Measurements from ENCODE around the gene GPC3. TPM values are rescaled to one million over a fixed set of nuclear protein-coding genes. Genes with fewer than 3 reads are reported as not detected.

GPC3 gene
- total and polyA plus RNA-seq, 2 donors (not counting 3 experiments of a cell fraction or from before 2014, with no cell fraction given), result not detected

DNA sequence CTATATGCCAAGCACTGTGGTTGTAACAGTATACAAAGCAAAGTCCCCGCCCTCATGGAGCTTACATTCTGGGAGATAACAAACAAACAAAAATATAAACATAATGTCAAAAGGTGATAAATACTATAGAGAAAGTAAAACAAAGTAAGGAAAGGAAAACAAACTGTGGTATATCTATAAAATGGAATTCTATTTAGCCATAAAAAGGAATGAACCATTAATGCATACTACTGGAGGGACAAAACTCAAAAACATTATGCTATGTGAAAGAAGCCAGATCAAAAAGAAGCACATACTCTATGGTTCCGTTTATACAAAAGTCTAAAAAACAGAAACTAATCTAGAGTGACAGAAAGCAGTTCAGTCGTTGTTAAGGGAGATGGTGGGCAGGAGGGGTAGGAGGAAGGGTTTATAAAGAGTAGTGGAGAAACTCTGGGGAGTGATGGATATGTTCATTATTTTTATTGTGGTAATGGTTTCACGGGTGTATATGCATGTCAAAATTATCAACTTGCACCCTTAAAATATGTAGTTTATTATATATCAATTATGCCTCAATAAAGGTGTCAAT is 31.5 kb downstream of the GPC3 start:
- Histone ChIP-seq H3K9me3 (replicated peaks; ENCODE audit: control insufficient read depth, insufficient read depth, low read length) (no peaks in the 10 kb centered on the region), H3K36me3 (ENCODE audit: control insufficient read depth in 2 of 2, extremely low read depth in 1 of 2, insufficient read depth in 2 of 2, low read length in 2 of 2) (no peaks in the 10 kb centered on the region), H3K27ac (ENCODE audit: insufficient read depth, low read depth, low read length) (no peak overlapping the region), H3K4me2 (ENCODE audit: insufficient read depth, low read length) (no peak overlapping the region), H2AFZ (ENCODE audit: low read depth, low read length) (no peak overlapping the region), H3K9me1 (replicated peaks; ENCODE audit: control insufficient read depth, extremely low read depth, insufficient read depth, low read length) (no peaks in the 10 kb centered on the region), H3K4me1 (ENCODE audit: control insufficient read depth, extremely low read depth, insufficient read depth, low read length) (no peaks in the 10 kb centered on the region), H3K79me2 (ENCODE audit: control insufficient read depth, insufficient read depth, low read length) (no peaks in the 10 kb centered on the region), H3K27me3 (ENCODE audit: control insufficient read depth in 2 of 2, insufficient read depth in 2 of 2, low read length in 2 of 2) (no peaks in the 10 kb centered on the region), H4K20me1 (replicated peaks; ENCODE audit: control insufficient read depth, extremely low read depth, insufficient read depth, low read length) (no peaks in the 10 kb centered on the region), H3K4me3 (replicated peaks in 1 of 3; ENCODE audit: insufficient read depth in 1 of 3, low read depth in 1 of 3, low read length in 3 of 3) (no peak overlapping the region), H3K9ac (replicated peaks; ENCODE audit: extremely low read depth, insufficient read depth, low read length) (no peak overlapping the region)
- DNase-seq (ENCODE audit: low read depth, low spot score), result no peak
- FAIRE-seq, result no peak
- POLR2A ChIA-PET, result interaction anchor here (0.6 kb wide), 1 partner anchor 1103 kb away, joined by 3 read pairs; no protein-coding TSS in a partner anchor
- intact Hi-C loops (cut with micrococcal nuclease) (no loop called here), dilution Hi-C loops (cut with MboI; ENCODE audit: extremely low pct_ligation_motif_present, low sequenced_read_pairs) (no loop called here)
- no TSS peak for BruUV-seq (replicated peaks)
- CTCF ChIA-PET, result no interaction called here
- TF ChIP-seq POLR2AphosphoS5 (IDR thresholded peaks at IDR 0.05; ENCODE audit: insufficient read depth, low read depth, low read length) (no peak), FOS (IDR thresholded peaks at IDR 0.05; ENCODE audit: borderline replicate concordance, insufficient read depth, low read length) (no peak), JUN (IDR thresholded peaks at IDR 0.05; ENCODE audit: borderline replicate concordance, insufficient read depth, insufficient read length, low read depth) (no peak), GATA2 (IDR thresholded peaks at IDR 0.05; ENCODE audit: insufficient read depth, insufficient read length, low read depth, low read length) (no peak), POLR2A (IDR thresholded peaks at IDR 0.05; ENCODE audit: low read depth, low read length) (no peak), MYC (IDR thresholded peaks at IDR 0.05; ENCODE audit: low read depth, low read length) (no peak), EZH2 (IDR thresholded peaks at IDR 0.05; ENCODE audit: borderline replicate concordance, low read depth, low read length, severe bottlenecking) (no peak)
- TF ChIP-seq, protein P1, sequence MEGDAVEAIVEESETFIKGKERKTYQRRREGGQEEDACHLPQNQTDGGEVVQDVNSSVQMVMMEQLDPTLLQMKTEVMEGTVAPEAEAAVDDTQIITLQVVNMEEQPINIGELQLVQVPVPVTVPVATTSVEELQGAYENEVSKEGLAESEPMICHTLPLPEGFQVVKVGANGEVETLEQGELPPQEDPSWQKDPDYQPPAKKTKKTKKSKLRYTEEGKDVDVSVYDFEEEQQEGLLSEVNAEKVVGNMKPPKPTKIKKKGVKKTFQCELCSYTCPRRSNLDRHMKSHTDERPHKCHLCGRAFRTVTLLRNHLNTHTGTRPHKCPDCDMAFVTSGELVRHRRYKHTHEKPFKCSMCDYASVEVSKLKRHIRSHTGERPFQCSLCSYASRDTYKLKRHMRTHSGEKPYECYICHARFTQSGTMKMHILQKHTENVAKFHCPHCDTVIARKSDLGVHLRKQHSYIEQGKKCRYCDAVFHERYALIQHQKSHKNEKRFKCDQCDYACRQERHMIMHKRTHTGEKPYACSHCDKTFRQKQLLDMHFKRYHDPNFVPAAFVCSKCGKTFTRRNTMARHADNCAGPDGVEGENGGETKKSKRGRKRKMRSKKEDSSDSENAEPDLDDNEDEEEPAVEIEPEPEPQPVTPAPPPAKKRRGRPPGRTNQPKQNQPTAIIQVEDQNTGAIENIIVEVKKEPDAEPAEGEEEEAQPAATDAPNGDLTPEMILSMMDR (IDR thresholded peaks at IDR 0.05; ENCODE audit: extremely low read depth in 1 of 2, insufficient read depth in 1 of 2, low read depth in 1 of 2, low read length in 2 of 2), result no peak
- TF ChIP-seq, protein P2, sequence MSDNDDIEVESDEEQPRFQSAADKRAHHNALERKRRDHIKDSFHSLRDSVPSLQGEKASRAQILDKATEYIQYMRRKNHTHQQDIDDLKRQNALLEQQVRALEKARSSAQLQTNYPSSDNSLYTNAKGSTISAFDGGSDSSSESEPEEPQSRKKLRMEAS (IDR thresholded peaks at IDR 0.05; ENCODE audit: insufficient read depth, insufficient read length), result no peak
